Skeletal muscle satellite cell (primary cell): ENCODE data around the gene GPRIN3.

Experiments
- H3K27me3 ChIP-seq: 2 replicates; pipeline ENCODE4 v1.7.0; 2013; ENCODE audit warnings: low read length; ENCODE audit not compliant: control insufficient read depth, insufficient read depth
- H3K36me3 ChIP-seq: 2 replicates; pipeline ENCODE4 v1.7.0; 2013; ENCODE audit warnings: mild to moderate bottlenecking, control low read depth, low read length; ENCODE audit not compliant: insufficient read depth
- H3K4me1 ChIP-seq: 2 replicates; pipeline ENCODE4 v1.7.0; 2013; ENCODE audit warnings: low read length; ENCODE audit not compliant: control insufficient read depth, insufficient read depth
- H3K4me2 ChIP-seq: 2 replicates; pipeline ENCODE4 v1.7.0; 2013; ENCODE audit warnings: mild to moderate bottlenecking, low read length
- H3K4me3 ChIP-seq: 2 replicates; pipeline ENCODE4 v1.7.0; 2013; ENCODE audit warnings: low read length
- H3K9ac ChIP-seq: 2 replicates; pipeline ENCODE4 v1.7.0; 2013; ENCODE audit warnings: mild to moderate bottlenecking, low read depth, low read length, moderate library complexity
- H3K9me3 ChIP-seq: replicated peaks from 2 replicates; pipeline ENCODE4 v1.7.0; 2013; ENCODE audit warnings: mild to moderate bottlenecking, control low read depth, low read length

GPRIN3 gene

GRCh38 chr4:89230271-89230670, 77.3 kb downstream of the GPRIN3 start:
- H3K9ac ChIP-seq: no peak overlapping the region
- H3K4me1 ChIP-seq: no peaks in the 10 kb centered on the region
- H3K4me2 ChIP-seq: no peak overlapping the region
- no peaks in the 10 kb centered on the region for H3K9me3 ChIP-seq
- H3K27me3 ChIP-seq: no peaks in the 10 kb centered on the region
- H3K36me3 ChIP-seq: no peaks in the 10 kb centered on the region
- H3K4me3 ChIP-seq: no peak overlapping the region

- peak overlapping the region; percentile 69 for H3K4me2 ChIP-seq
- no peaks in the 10 kb centered on the region for H3K36me3 ChIP-seq
- no peaks in the 10 kb centered on the region for H3K9me3 ChIP-seq
- no peak overlapping the region for H3K4me3 ChIP-seq
- H3K4me1 ChIP-seq: no peaks in the 10 kb centered on the region
- peak overlapping the region; percentile 36 for H3K9ac ChIP-seq
- no peaks in the 10 kb centered on the region for H3K27me3 ChIP-seq
Measured at GRCh38 chr4:89226665-89227574, 80.7 kb downstream of the GPRIN3 start.

DNA sequence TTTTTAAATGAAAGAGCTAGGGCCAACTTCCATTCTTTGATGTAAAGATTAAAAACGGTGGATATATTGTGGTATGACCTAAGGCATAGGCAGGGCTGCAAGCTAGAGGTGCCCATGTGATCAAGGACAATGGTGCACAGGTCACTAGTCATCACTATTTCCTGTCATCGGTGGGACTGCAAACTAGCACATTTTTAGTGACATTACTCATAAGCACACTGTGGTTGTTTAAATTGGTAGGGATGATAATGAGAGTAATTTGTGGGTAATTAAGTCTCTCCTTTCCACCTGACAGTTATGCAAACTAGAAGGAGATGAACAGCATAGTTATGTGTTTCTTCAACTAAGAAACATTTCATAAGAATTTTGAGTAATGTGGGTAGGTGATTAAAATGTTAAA, 85.4 kb downstream of the GPRIN3 start:
- Histone ChIP-seq H3K27me3 (peaks cover 1% of the 10 kb centered on the region), H3K4me1 (no peaks in the 10 kb centered on the region), H3K9me3 (no peaks in the 10 kb centered on the region), H3K36me3 (no peaks in the 10 kb centered on the region), H3K4me3 (no peak overlapping the region), H3K4me2 (no peak overlapping the region), H3K9ac (no peak overlapping the region)

- H3K4me1 ChIP-seq: no peaks in the 10 kb centered on the region
- no peak overlapping the region for H3K4me2 ChIP-seq
- H3K4me3 ChIP-seq: no peak overlapping the region
- H3K27me3 ChIP-seq: peaks cover 4% of the 10 kb centered on the region
- H3K9ac ChIP-seq: no peak overlapping the region
- no peaks in the 10 kb centered on the region for H3K36me3 ChIP-seq
- no peaks in the 10 kb centered on the region for H3K9me3 ChIP-seq
Measured at GRCh38 chr4:89221167-89221867, 86.3 kb downstream of the GPRIN3 start.

DNA sequence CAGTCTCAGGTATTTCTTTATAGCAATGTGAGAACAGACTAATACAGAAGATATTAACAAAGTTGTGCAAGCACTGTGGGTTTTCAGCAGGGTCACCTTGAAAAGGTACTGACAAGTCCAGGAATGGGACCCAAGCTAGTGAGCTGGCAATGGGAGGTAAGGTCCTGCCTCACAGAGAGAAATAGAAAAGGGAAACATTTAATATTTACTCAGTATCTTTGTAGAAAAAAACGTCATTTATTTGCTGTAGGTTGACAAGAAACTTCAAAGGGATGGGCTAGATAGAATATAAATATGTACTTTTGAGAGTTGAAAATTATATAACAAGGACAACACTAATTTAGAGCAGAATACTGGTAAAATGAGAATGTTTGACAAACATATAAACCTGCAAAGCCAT, 89.0 kb downstream of the GPRIN3 start:
- Histone ChIP-seq H3K9ac (no peak overlapping the region), H3K4me2 (no peak overlapping the region), H3K36me3 (no peaks in the 10 kb centered on the region), H3K27me3 (peaks cover 9% of the 10 kb centered on the region), H3K9me3 (no peaks in the 10 kb centered on the region), H3K4me3 (no peak overlapping the region), H3K4me1 (no peaks in the 10 kb centered on the region)

DNA sequence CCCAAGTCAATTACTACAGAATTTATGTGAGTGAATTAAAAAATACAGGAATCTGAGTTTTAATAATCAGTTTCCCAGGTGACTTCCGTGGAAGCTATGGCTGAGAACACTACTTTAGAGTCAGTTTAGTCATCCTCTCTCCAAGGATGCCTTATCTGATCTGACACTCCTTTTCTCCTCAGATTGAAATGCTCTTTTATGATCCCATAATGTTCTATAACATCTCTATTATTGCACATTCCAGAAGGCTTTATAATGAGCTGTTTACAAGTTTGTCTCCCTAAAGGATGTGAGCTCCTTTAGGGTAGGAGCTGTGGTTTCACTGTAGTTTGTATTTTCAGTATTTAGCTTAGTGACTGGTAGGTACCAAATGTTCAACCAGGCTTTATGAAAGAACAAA, 90.0 kb downstream of the GPRIN3 start:
- Histone ChIP-seq H3K27me3 (peaks cover 9% of the 10 kb centered on the region), H3K4me1 (no peaks in the 10 kb centered on the region), H3K4me2 (no peak overlapping the region), H3K4me3 (no peak overlapping the region), H3K36me3 (no peaks in the 10 kb centered on the region), H3K9me3 (no peaks in the 10 kb centered on the region), H3K9ac (no peak overlapping the region)

DNA sequence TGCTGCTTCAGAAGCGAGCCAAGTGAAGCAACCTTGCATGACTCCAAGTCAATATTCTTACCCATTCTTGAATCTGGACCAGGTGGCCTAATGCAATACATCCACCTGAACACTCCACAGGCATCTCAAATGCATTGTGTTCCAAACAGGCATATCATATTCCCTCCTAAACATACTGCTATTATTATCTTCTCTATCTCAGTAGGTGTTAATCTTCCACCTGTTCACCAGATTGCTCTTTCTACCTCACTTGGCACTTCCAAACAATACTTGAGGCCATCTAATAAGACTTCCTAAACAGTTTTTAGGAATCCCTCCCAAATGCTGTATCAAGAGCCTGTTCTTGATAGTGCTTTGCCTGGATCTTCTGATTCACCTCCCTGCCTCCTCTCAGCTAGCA, 90.7 kb downstream of the GPRIN3 start:
- no peak overlapping the region for H3K9ac ChIP-seq
- H3K27me3 ChIP-seq: peaks cover 9% of the 10 kb centered on the region
- no peaks in the 10 kb centered on the region for H3K4me1 ChIP-seq
- H3K4me2 ChIP-seq: no peak overlapping the region
- H3K9me3 ChIP-seq: no peaks in the 10 kb centered on the region
- no peaks in the 10 kb centered on the region for H3K36me3 ChIP-seq
- H3K4me3 ChIP-seq: no peak overlapping the region

GRCh38 chr4:89216422-89216821, 91.2 kb downstream of the GPRIN3 start:
- Histone ChIP-seq H3K4me3 (no peak overlapping the region), H3K4me1 (no peaks in the 10 kb centered on the region), H3K9me3 (no peaks in the 10 kb centered on the region), H3K36me3 (no peaks in the 10 kb centered on the region), H3K4me2 (no peak overlapping the region), H3K27me3 (peaks cover 9% of the 10 kb centered on the region), H3K9ac (no peak overlapping the region)

GRCh38 chr4:89215736-89216135, 91.9 kb downstream of the GPRIN3 start:
- Histone ChIP-seq H3K9ac (no peak overlapping the region), H3K36me3 (no peaks in the 10 kb centered on the region), H3K4me2 (no peak overlapping the region), H3K4me1 (no peaks in the 10 kb centered on the region), H3K9me3 (no peaks in the 10 kb centered on the region), H3K4me3 (no peak overlapping the region), H3K27me3 (peaks cover 14% of the 10 kb centered on the region)

DNA sequence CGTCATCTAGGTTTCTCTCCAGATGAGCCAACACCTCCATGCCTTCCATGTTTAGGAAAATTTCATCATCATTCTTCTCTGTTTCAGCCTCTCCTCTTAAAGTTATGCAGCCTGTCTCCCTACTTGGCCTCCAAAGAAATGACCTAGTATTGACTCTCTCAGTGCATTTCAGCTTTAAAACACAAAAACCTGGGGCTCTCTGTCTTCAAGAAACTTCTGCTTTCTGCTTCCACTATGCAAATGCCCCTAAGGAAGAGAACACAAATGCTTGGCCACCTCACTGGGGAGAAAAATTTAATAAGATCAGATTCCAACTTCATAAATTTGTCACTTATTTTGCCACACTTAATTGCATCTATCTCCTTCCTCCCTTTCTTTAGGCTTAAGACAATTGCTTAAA, 93.3 kb downstream of the GPRIN3 start:
- Histone ChIP-seq H3K9ac (no peak overlapping the region), H3K27me3 (peaks cover 14% of the 10 kb centered on the region), H3K4me1 (no peaks in the 10 kb centered on the region), H3K4me2 (no peak overlapping the region), H3K9me3 (no peaks in the 10 kb centered on the region), H3K4me3 (no peak overlapping the region), H3K36me3 (no peaks in the 10 kb centered on the region)

DNA sequence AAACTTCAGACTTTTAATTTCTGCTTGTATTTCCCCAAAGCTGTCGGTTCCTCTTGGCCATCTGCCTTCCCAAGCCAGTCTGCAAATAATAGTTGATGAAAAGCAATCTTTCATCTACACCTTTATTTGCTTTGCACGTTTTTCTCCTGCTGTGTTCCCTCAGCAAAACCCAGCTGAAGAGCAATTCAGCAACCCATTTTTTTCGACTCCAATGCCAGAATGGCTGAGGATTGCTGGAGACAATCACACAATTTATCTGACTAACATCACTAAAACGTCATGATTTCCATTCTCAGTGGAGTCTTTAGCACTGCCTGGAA, 94.3 kb downstream of the GPRIN3 start:
- H3K4me1 ChIP-seq: no peaks in the 10 kb centered on the region
- peaks cover 14% of the 10 kb centered on the region for H3K27me3 ChIP-seq
- no peaks in the 10 kb centered on the region for H3K9me3 ChIP-seq
- no peaks in the 10 kb centered on the region for H3K36me3 ChIP-seq
- H3K4me2 ChIP-seq: no peak overlapping the region
- no peak overlapping the region for H3K9ac ChIP-seq
- no peak overlapping the region for H3K4me3 ChIP-seq
